Measurements from ENCODE around the gene CASTOR1.
A peak's percentile ranks its signal among the peaks of the same experiment; 100 is the strongest.

The CASTOR1 gene

GRCh38 chr22:30287648-30288418 lies 1.5 kb downstream of the CASTOR1 start (continued):
- TF ChIP-seq PATZ1 (tag by site-specific recombination; IDR thresholded peaks at IDR 0.05) (peak; percentile 65), KLF17 (tag by site-specific recombination; IDR thresholded peaks at IDR 0.05) (peak; percentile 68; the same call in 1 of the 2 replicates), YY1 (tag by site-specific recombination; IDR thresholded peaks at IDR 0.05) (no peak), PRDM4 (tag by site-specific recombination; IDR thresholded peaks at IDR 0.05) (peak; percentile 43; the same call in 1 of the 2 replicates), ZNF513 (tag by site-specific recombination; IDR thresholded peaks at IDR 0.05) (0 out of 2 replicates have a peak, but pooled peaks have one; percentile 15), ZNF664 (tag by site-specific recombination; IDR thresholded peaks at IDR 0.05) (peak; percentile 31; the same call in 1 of the 2 replicates), IKZF3 (tag by site-specific recombination; IDR thresholded peaks at IDR 0.05) (peak; percentile 22; the same call in 1 of the 2 replicates), ZBTB20 (tag by site-specific recombination; IDR thresholded peaks at IDR 0.05) (peak; percentile 29; the same call in 1 of the 2 replicates), ZNF404 (tag by site-specific recombination; IDR thresholded peaks at IDR 0.05) (no peak), ZNF580 (tag by site-specific recombination; IDR thresholded peaks at IDR 0.05) (peak; percentile 95), ZNF654 (tag by site-specific recombination; IDR thresholded peaks at IDR 0.05; ENCODE audit: low read depth) (peak; percentile 87), ZNF785 (tag by site-specific recombination; IDR thresholded peaks at IDR 0.05) (no peak)

GRCh38 chr22:30286813-30287647 lies 2.3 kb downstream of the CASTOR1 start:
- Histone ChIP-seq H3K9me3 (ENCODE audit: control insufficient read depth, insufficient read depth, low read depth, low read length) (no peaks in the 10 kb centered on the region), H3K36me3 (ENCODE audit: control insufficient read depth in 2 of 2, insufficient read depth in 1 of 2, low read length in 2 of 2) (peaks cover 0 to 19% of the 10 kb centered on the region in 2 experiments; a peak in 1 of 3 replicates), H3K27ac (ENCODE audit: extremely low read depth, low read depth, low read length) (no peak overlapping the region), H3K4me1 (ENCODE audit: control insufficient read depth, insufficient read depth, low read length) (no peaks in the 10 kb centered on the region; the same call in 1 of the 2 replicates), H3K4me3 (ENCODE audit: low read depth, low read length) (no peak overlapping the region)
- CTCF ChIA-PET: interaction anchor here (0.5 to 4.0 kb wide), 55 partner anchors 9 to 651 kb away, joined by 3 to 80 read pairs (median 5); partner anchors contain the start of genes CCDC157, RNF215, SEC14L2 and SF3A1
- POLR2A ChIA-PET: interaction anchor here (1.0 to 1.4 kb wide), 5 partner anchors 11 to 137 kb away, joined by 3 to 10 read pairs (median 6); partner anchors contain the start of genes CCDC157, RNF215 and SF3A1
- TF ChIP-seq ZBTB48 (tag by site-specific recombination; IDR thresholded peaks at IDR 0.05) (no peak), SP7 (tag by site-specific recombination; IDR thresholded peaks at IDR 0.05) (peak; percentile 12; the same call in 1 of the 2 replicates), KLF7 (tag by site-specific recombination; IDR thresholded peaks at IDR 0.05; ENCODE audit: borderline replicate concordance) (no peak), REPIN1 (tag by site-specific recombination; IDR thresholded peaks at IDR 0.05; ENCODE audit: low read depth) (no peak), ZNF350 (tag by site-specific recombination; IDR thresholded peaks at IDR 0.05) (no peak), KLF16 (tag by site-specific recombination; IDR thresholded peaks at IDR 0.05) (no peak), YY2 (tag by site-specific recombination; IDR thresholded peaks at IDR 0.05) (no peak), ZSCAN16 (tag by site-specific recombination; IDR thresholded peaks at IDR 0.05) (no peak), KLF9 (tag by site-specific recombination; IDR thresholded peaks at IDR 0.05; ENCODE audit: low read depth) (no peak), ZNF146 (tag by site-specific recombination; IDR thresholded peaks at IDR 0.05) (no peak), ZNF777 (tag by site-specific recombination; IDR thresholded peaks at IDR 0.05; ENCODE audit: borderline replicate concordance) (no peak), CTCF (tag by site-specific recombination; IDR thresholded peaks at IDR 0.05) (peak; percentile 91), SCRT2 (tag by site-specific recombination; IDR thresholded peaks at IDR 0.05) (peak; percentile 94), ZNF248 (tag by site-specific recombination; IDR thresholded peaks at IDR 0.05) (no peak)
